NT2/D1 (cell line): ENCODE measurements around the gene TMOD1.

Experiments
- SUZ12 ChIP-seq: IDR thresholded peaks from 2 replicates; pipeline ENCODE4 v1.6.1; 2011; ENCODE audit not compliant: insufficient read length, insufficient read depth; ENCODE audit errors: extremely low read depth
- YY1 ChIP-seq: IDR thresholded peaks from 2 replicates; pipeline ENCODE4 v1.6.1; 2011; ENCODE audit not compliant: insufficient read length, insufficient read depth
- ZNF274 ChIP-seq: IDR thresholded peaks from 2 replicates; pipeline ENCODE4 v1.6.1; 2011; ENCODE audit warnings: mild to moderate bottlenecking, low read depth, low read length

GRCh38 chr9:97615439-97616072 lies 114.1 kb downstream of the TMOD1 start:
- TF ChIP-seq ZNF274 = no peak
- no peak for TF ChIP-seq YY1
- no peak for TF ChIP-seq SUZ12
